HepG2 (cell line): Measurements from ENCODE around the gene LRRC3C. TPM values are rescaled to one million over a fixed set of nuclear protein-coding genes. Genes with fewer than 3 reads are reported as not detected.

Experiments used
- AKNA ChIP-seq: sonication (generic); formaldehyde crosslinking; IDR thresholded peaks from 2 replicates; pipeline ENCODE4 v1.4.0; 2020; ENCODE audit warnings: missing genetic modification reagents, borderline replicate concordance
- CCAR2 ChIP-seq: fragments of 200-400 bp; formaldehyde crosslinking; optimal IDR thresholded peaks from 2 replicates; pipeline ENCODE3; 2018; ENCODE audit warnings: low read depth, mild to moderate bottlenecking, low read length, moderate library complexity
- KDM3A ChIP-seq: IDR thresholded peaks from 2 replicates; pipeline ENCODE4 v1.6.1; 2018; ENCODE audit warnings: low read depth, missing compliant biosample characterization
- MAFF ChIP-seq: IDR thresholded peaks from 2 replicates; pipeline ENCODE4 v1.6.1; 2011; ENCODE audit warnings: low read depth, low read length, improper control_type of control experiment
- MTA1 ChIP-seq: sonication (generic); formaldehyde crosslinking; IDR thresholded peaks from 2 replicates; pipeline ENCODE4 v1.4.0; 2020; ENCODE audit warnings: missing genetic modification reagents, mild to moderate bottlenecking, borderline replicate concordance
- RFX5 ChIP-seq: IDR thresholded peaks from 2 replicates; pipeline ENCODE4 v1.6.1; 2011; ENCODE audit warnings: low read depth, low read length, improper control_type of control experiment
- SALL2 ChIP-seq: sonication (generic); formaldehyde crosslinking; IDR thresholded peaks from 2 replicates; pipeline ENCODE4 v1.8.1; 2023; ENCODE audit warnings: mild to moderate bottlenecking, missing genetic modification reagents, inconsistent platforms
- TCF7L2 ChIP-seq: IDR thresholded peaks from 2 replicates; pipeline ENCODE4 v1.6.1; 2011; ENCODE audit warnings: mild to moderate bottlenecking, low read depth, low read length, moderate library complexity
- TFE3 ChIP-seq: IDR thresholded peaks from 2 replicates; pipeline ENCODE4 v1.6.1; 2016
- ZFP41 ChIP-seq: sonication (generic); formaldehyde crosslinking; IDR thresholded peaks from 2 replicates; pipeline ENCODE4 v1.4.0; 2020; ENCODE audit warnings: mild to moderate bottlenecking, missing genetic modification reagents, borderline replicate concordance
- ZNF367 ChIP-seq: sonication (generic); formaldehyde crosslinking; IDR thresholded peaks from 2 replicates; pipeline ENCODE4 v1.4.0; 2020; ENCODE audit warnings: missing genetic modification reagents, borderline replicate concordance
- ZNF557 ChIP-seq: sonication (generic); formaldehyde crosslinking; IDR thresholded peaks from 2 replicates; pipeline ENCODE4 v1.4.0; 2020; ENCODE audit warnings: missing genetic modification reagents
- polyA plus RNA-seq, 8 experiments: library from polyadenylated mRNA; depleted of rRNA in 3 of 8; stranded (reverse) in 7 of 8; unstranded in 1 of 8; fragments of >200 nt; fragmentation: Illumina TruSeq in 4 of 8; extraction: Trizol in 4 of 8; gene quantifications; 2 replicates each; pipeline versions ENCODE4 v1.2.1 to v1.2.3, GENCODE V29; 2011 to 2016; ENCODE audit warnings: low read depth in 4 of 8, missing spikeins in 1 of 8, mixed read lengths in 1 of 8; ENCODE audit not compliant: insufficient read depth in 1 of 8
- total RNA-seq, 5 experiments: library from RNA; depleted of rRNA; stranded (reverse); fragments of >200 nt; fragmentation: Illumina TruSeq; extraction: Trizol; gene quantifications; 2 replicates each; pipeline ENCODE4 v1.2.3, GENCODE V29; 2016; ENCODE audit warnings: low read depth in 1 of 5
- TF ChIP-seq, protein P1 (sequence below): sonication (generic); formaldehyde crosslinking; IDR thresholded peaks from 2 replicates; pipeline ENCODE4 v1.5.1; 2020; ENCODE audit warnings: missing genetic modification reagents, mild to moderate bottlenecking, borderline replicate concordance
- TF ChIP-seq, protein P2 (sequence below): sonication (generic); formaldehyde crosslinking; IDR thresholded peaks from 2 replicates; pipeline ENCODE4 v1.5.1; 2020; ENCODE audit warnings: missing genetic modification reagents, mild to moderate bottlenecking, borderline replicate concordance
- TF ChIP-seq, protein P3 (sequence below): sonication (generic); formaldehyde crosslinking; IDR thresholded peaks from 2 replicates; pipeline ENCODE4 v1.4.0; 2020; ENCODE audit warnings: missing genetic modification reagents

The LRRC3C gene
- total and polyA plus RNA-seq, 2 of the 13 experiments (the other 11 are each of a cell fraction or from before 2014, with no cell fraction given), result 0.17 TPM; not detected in 1

DNA sequence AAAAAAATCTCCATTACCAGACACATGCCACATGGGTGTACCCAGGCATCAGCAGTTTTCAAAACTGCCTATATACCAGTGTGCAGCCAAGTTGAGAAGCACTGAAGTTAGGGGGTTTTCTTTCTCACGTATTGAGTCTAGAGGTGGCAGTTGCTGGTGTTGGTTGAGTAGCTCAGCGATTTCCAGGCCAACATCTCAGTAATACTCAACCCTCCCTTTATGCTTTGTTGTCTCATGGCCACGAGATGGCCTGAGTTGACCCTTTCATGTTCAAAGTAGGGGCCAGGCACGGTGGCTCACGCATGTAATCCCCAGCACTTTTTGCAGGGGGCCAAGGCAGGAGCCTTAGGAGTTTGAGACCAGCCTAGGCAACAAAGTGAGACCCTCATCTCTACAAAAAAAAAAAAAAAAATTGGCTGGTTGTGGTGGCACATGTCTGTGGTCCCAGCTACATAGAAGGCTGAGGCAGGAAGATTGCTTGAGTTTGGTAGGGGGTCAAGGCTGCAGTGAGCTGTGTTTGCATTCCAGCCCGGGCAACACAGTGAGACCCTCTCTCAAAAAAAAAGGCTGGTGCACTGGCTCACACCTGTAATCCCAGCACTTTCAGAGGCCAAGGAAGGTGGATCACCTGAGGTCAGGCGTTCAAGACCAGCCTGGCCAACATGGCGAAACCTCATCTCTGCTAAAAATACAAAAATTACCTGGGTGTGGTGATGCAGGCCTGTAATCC, 10.8 kb downstream of the LRRC3C start (continued):
- TF ChIP-seq, protein P1, sequence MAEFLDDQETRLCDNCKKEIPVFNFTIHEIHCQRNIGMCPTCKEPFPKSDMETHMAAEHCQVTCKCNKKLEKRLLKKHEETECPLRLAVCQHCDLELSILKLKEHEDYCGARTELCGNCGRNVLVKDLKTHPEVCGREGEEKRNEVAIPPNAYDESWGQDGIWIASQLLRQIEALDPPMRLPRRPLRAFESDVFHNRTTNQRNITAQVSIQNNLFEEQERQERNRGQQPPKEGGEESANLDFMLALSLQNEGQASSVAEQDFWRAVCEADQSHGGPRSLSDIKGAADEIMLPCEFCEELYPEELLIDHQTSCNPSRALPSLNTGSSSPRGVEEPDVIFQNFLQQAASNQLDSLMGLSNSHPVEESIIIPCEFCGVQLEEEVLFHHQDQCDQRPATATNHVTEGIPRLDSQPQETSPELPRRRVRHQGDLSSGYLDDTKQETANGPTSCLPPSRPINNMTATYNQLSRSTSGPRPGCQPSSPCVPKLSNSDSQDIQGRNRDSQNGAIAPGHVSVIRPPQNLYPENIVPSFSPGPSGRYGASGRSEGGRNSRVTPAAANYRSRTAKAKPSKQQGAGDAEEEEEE, result no peak
- TF ChIP-seq MAFF (0 out of 2 replicates have a peak, but pooled peaks have one; percentile 25), TFE3 (CRISPR knock-in tag) (peak; percentile 58; the same call in 1 of the 2 replicates), TCF7L2 (no peak), ZNF557 (CRISPR knock-in tag) (no peak), SALL2 (CRISPR knock-in tag) (no peak), ZNF367 (CRISPR knock-in tag) (no peak), ZFP41 (no peak), RFX5 (0 out of 2 replicates have a peak, but pooled peaks have one; percentile 30), CCAR2 (no peak), AKNA (CRISPR knock-in tag) (no peak), MTA1 (no peak), KDM3A (CRISPR knock-in tag) (no peak)
- TF ChIP-seq, protein P2, sequence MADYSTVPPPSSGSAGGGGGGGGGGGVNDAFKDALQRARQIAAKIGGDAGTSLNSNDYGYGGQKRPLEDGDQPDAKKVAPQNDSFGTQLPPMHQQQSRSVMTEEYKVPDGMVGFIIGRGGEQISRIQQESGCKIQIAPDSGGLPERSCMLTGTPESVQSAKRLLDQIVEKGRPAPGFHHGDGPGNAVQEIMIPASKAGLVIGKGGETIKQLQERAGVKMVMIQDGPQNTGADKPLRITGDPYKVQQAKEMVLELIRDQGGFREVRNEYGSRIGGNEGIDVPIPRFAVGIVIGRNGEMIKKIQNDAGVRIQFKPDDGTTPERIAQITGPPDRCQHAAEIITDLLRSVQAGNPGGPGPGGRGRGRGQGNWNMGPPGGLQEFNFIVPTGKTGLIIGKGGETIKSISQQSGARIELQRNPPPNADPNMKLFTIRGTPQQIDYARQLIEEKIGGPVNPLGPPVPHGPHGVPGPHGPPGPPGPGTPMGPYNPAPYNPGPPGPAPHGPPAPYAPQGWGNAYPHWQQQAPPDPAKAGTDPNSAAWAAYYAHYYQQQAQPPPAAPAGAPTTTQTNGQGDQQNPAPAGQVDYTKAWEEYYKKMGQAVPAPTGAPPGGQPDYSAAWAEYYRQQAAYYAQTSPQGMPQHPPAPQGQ (CRISPR knock-in tag), result 0 out of 2 replicates have a peak, but pooled peaks have one; percentile 43
- TF ChIP-seq, protein P3, sequence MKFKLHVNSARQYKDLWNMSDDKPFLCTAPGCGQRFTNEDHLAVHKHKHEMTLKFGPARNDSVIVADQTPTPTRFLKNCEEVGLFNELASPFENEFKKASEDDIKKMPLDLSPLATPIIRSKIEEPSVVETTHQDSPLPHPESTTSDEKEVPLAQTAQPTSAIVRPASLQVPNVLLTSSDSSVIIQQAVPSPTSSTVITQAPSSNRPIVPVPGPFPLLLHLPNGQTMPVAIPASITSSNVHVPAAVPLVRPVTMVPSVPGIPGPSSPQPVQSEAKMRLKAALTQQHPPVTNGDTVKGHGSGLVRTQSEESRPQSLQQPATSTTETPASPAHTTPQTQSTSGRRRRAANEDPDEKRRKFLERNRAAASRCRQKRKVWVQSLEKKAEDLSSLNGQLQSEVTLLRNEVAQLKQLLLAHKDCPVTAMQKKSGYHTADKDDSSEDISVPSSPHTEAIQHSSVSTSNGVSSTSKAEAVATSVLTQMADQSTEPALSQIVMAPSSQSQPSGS (CRISPR knock-in tag), result no peak
